Activated T-helper 1 cell treated with Interleukin-2 at 50 U/mL for 16 hours (primary cell): Measurements from ENCODE around the gene RASGEF1C.

Experiments used
- DNase-seq: peaks from one replicate; pipeline ENCODE4 v3.0.0-alpha.2; 2020; ENCODE audit warnings: low read depth

Gene RASGEF1C

DNA sequence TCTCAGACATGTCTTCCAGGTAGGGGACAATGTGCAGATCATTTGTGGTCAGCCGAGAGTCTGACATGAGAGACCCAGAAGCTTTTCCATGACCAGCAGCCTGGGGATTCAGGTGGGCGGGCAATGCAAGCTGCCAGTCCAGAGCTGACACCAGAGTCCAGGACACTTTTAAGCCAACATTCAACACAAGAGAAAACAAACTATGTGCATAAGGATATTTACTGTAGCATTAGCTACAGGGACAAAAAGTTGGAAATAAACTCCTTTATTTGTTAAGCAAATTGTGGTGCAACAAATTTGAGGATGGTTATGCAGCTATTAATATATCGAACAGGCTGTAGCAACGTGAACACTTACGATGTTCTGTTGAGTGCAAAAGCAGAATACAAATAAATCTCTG lies 127.5 kb downstream of the RASGEF1C start:
- no peak for DNase-seq

DNA sequence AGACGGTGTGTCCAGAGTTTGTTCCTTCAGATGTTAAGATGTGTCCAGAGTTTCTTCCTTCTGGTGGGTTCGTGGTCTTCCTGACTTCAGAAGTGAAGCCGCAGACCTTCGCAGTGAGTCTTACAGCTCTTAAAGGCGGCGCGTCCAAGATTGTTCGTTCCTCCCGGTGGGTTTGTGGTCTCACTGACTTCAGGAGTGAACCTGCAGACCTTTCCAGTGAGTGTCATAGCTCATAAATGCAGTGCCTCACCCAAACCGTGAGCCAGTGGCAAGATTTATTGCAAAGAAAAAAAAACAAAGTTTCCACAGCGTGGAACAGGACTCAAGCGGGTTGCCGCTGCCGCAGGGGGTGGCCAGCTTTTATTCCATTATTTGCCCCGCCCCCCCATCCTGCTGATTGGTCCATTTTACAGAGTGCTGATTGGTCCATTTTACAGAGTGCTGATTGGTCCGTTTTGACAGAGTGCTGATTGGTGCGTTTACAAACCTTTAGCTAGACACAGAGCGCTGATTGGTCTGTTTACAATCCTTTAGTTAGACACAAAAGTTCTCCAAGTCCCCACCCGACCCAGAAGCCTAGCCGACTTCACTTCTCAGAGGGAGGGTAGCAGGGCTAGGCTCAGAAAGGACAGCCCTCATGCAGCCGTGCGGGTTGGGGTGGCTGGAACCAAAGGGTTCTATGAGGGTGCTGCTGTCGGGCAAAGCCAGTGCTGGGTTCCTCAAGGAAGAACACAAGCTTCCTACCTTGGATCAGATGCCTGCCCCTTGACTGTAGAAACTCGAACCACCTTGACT lies 128.3 kb downstream of the RASGEF1C start:
- no peak for DNase-seq

DNA sequence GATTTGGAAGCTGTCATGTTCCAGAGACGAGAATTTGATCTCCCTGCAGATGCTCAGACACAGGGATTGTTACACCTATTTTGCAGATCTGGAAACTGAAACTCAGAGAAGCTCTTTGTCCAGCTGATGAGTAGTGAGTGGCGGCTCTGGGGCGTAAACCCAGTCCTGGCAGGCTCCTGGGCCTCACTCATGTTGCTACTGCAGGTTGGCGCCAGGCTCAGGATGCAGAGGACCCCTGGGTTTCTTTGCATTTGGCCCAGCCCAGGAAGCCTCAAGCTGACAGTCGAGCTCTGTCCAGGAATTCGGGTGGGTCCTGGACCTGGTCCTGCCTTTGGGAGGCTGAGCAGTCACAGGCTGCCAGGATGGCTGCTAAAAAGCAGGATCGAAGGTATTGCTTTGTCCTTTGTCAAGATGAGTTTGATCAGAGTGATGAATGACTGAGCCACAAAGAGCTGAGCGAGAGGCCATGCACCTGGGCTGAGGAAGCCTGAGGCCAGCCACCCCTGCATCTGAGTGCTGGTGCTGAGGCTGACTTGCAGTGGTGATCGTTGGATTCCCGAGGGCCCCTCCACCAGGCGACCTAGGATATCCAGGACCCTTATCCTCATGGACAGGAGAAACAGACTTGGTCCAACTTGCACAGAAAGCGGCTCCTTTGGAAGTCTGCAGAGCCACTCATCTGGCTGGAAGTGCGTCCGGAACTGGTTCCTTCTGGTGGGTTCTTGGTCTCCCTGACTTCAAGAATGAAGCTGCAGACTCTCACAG lies 129.1 kb downstream of the RASGEF1C start:
- DNase-seq, result no peak

DNA sequence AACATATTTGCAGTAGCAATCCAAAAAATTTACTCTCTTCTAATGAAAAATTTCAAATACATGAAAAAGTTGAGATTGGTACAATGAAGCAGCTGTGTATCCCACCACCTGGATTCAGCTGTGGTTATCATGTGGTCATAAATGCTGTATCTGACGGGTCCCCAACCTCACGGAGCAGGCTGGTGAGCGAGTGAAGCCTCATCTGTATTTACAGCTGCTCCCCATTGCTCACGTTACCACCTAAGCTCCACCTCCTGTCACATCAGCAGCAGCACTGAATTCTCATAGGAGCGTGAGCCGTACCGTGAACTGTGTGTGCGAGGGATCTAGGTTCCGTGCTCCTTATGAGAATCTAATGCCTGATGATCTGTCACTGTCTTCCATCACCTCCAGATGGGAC lies 130.7 kb downstream of the RASGEF1C start:
- DNase-seq, result no peak

DNA sequence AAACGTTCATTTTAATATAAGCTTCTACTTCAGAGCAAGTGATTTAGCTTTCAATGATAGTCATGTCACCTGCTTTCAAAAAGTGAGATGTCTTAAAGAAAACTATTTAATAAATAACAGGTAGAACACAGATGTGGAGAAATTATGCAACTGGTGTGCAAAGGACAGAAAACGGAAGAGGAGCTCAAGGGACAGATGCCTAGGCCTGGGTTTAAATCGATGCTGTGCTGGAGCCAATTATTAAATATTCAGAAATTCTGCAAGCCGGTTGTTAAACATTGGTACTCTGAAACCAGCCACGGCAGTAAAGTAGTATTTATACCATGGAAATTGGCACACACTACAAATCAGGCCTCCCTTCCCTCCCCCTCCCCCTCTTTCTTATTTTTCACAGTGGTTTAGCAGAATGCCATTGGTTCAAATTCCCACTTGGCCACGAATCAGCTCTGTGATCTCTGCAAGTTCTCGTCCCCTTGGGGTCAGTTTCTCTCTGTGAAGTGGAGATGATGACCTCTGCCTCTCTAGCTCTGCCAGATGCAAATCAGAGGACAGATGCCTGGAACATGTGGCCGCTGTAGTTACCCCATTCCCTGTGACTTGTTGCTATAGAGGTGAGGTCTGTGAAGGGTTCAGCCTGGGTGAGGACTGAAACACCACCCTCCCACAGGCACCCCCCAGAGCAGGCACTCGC lies 131.3 kb downstream of the RASGEF1C start:
- DNase-seq, result no peak

DNA sequence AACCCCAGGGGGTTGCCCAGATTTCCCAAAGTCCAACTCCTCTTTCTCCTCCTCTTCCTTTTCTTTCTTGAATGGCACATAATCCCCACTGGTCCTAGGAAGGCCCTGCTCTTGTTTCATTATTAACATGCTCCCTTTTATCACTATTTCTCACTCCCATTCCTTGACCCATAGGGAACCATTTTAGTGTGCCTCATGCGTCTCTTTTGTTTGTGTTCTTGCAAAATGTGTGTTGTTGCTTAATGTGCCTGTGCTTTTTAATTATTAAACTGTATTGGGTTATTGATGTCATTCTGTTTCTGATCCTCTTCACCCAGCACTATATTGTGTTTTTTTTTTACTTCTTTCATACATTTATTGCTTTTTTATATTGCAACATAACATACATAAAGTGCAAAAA lies 133.3 kb downstream of the RASGEF1C start:
- no peak for DNase-seq

DNA sequence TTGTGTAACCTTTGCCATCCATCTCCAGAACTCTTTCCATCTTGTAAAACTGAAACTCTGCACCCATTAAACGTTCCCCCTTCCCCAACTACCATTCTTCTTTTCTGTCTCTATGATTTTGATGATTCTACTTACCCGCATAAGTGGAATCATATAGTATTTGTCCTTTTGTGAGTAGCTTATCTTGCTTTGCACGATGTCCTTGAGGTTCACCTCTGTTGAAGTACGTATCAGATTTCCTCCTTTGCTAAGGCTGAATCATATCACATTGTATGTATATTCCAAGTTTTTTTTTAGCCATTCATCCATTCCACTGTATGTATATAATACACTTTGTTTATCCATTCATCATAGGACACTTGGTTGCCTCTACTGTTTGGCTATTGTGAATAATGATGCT lies 134.5 kb downstream of the RASGEF1C start:
- no peak for DNase-seq

DNA sequence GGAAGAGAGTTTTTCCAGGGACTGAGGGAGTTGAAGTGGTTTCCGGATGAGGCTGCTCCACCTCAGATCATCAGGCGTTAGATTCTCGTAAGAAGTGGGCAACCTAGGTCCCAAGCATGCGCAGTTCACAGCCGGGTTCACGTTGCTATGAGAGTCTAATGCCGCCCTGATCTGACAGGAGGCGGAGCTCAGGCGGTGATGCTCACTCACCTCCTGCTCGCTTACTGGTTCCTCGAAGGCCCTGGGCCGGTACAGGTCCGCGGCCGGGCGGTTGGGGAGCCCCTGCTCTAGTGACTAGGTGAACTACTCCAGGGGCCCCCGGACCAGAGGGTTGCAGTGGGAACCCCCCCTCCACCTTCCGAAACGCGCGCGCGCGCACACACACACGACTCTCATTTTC lies 136.5 kb downstream of the RASGEF1C start:
- no peak for DNase-seq

DNA sequence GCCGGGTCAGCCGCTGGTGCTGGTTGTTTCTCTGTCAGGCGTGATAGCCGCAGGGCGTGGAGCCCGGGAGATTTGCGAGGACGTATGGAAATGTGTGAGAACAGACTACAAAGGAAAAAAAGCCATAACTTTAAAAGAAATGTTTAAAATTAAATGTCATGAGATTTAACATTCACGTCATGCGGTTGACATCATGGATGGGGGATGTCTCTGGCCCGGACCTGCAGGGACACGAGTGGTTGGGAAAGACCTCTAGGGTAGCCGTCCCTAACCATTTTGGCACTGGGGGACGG lies 136.8 kb downstream of the RASGEF1C start:
- no peak for DNase-seq

DNA sequence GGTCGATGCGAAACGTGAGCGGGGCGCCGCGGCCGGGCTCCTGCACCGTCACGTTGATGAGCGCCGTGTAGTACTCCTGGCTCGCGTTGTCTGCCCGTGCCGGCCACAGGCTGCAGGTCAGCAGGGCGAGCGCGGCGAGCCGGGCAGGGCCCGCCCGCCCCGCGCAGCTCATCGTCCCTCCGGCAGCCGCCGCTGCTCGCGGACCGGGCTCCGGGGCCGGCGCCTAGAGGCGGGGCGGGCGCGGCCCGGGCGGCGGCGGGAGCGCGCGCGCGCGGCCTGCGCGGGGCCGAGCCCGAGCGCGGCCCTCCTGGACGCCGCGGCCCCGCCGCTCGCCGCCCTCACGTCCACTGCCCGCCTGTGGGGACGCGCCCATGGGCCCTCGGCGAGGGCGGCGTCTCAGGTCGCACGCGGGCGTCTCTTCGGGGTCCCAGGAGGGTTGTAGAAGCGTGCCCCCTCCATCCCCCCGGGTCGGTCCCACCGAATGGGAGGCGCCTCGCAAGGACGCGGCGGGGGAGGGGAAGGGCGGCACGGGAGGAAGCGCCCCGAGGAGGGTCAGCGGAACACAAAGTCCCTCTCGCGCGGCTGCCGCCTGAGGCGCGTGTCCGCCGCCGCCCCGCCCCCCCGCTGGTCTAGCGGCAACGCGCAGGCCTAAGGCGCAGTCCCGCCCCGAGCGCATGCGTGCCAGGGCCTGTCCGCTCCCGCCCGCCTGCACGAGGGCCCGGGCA lies 137.3 kb downstream of the RASGEF1C start, which contains the start of gene RNF130:
Gene RNF130 (minus strand): TSS at position 229 of the 725 bp plus-strand sequence. CDS start 57 bp downstream, at position 172.
- peak; percentile 77 for DNase-seq

DNA sequence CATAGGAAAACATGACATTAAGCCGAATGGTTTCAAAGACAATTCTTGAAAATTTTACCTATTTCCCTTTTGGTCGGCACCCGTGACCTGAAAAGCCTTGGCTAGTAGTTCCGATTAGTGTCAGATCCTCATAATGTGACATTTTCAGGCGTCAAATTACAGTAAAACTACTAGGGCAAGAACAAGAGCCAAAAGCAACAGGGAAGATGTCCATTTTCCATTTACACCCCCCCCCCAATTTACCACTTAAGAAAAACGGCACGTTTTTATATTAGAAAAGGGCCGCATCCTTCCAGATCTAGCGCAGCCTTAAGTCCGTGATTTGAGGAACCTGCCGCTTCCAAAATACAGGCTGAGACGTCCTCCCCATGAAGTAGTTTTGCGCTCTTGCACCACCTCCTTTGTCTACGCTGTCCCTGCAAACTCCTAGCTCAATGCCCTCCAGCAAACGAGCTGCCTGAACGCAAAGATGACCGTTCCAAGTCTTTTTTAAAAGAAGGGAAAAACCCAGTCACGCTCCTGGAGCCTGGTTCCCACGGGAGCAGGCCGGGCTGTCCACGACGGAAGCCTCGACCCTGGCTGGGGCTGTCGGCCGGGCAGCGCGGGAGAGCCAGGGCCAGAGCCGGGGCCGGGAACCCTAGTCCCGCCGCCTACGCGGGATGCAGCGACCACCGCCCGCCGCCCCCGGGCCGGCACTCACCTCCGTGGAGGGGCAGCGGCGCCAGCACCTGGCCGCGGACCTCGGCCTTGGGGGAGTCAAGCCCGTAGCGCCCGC lies 138.1 kb downstream of the RASGEF1C start:
- no peak for DNase-seq

DNA sequence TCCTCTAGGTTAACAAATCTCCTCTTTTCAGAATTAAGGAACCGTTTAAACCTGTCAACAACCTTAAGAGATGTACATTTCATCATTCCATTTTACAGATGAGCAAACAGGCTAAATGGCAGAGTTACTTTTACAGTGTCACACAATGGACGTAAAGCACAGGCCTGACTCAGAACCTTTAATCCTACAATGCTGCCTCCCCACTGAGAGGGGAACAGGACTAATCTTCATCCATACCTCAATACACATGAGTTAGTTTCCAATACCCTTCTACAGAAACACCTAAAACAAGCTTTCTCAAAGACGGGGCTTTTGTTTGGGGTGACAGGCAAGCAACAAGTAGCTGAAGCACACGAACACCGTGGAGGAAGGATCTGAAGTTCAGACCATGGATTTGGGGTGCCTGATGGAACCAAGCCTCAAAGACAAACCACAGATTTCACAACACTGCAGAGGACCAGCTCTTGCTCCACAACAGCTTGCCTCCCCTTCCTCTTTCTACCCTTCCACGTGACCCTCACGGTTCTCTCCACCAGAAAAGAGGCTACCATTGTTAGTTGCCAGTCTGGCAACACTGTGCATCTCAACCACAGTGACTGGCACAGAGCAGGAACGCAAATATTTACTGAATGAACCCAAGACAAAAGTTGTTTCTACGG lies 139.3 kb downstream of the RASGEF1C start:
- no peak for DNase-seq

DNA sequence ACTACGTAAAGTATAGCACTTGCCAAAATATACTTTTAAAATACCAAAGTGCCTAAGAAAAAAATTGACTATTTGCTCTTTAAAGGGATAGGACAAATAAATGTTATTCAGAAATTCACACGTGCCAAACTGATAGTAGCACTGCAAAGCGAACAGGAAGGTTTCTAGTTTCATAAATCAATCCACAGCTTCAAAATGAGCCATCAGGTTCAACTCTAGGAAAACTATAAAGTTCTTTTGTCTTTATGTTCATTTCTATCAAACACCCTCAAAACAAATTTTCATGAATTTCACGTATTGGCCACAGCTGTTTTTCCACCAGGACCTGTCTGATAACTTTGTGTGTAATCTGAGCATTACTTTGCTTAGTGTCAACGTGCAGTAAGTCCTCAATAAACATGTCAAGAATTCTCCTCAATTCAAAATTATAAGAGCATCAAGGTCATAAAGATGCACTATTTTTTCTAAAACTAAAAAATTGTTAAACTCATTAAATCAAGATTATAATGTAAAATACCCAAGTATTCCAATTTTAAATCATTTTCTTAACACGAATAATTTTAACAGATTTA lies 140.4 kb downstream of the RASGEF1C start:
- DNase-seq, result no peak

DNA sequence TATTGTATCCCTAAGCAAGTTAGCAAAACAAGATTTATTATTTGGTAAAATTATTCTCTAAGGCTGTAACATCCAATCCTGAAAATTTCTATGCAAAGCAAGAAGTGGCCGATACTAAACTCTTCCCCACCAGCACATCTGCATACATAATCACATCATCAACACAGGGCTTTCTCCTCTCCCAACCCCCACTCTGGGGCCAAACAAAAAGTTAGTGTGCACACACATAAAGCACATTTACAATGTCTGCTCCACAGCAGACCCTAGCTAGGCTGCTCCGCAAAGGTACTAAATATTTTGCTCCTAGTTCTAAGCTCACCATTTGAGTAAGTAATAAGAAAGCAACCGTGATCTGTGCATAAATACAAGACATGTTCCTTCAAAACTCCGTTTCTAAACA lies 141.0 kb downstream of the RASGEF1C start:
- no peak for DNase-seq

DNA sequence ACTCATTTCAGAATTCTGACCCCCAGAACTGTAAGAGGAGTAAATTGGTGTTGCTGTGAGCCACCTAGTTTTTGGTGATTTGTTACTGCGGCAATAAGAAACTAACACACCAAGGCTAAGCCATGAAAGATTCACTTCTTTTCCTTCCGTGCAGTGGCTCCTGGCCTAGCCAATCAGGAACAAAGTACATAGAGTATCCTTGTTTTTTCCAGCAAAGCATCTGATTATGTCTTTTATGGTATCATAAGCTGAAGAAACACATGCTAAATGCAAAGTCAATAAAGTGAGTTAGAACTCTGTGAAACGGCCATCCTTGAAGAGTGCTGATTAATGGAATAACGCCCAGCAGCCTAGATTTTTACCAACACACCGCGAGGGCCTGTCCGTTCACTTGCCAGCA lies 148.8 kb downstream of the RASGEF1C start:
- no peak for DNase-seq

DNA sequence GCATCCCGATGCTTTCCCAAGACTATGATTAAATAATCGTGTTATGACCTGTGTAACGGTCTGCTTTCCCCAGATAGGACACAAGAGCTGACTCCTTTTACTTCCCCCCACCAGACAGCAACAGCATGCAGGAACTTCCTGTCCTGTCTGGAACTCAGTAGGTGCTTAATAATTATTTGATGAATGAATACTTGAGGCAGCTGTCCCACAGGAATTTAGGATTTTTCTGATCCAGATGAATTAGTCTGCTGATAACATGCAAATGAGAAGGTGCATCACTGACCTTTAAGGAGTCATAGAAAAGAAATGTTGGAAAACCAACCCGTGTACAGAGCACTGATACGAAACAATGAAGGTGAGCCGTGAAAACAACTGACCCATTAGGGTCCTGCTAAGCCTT lies 149.7 kb downstream of the RASGEF1C start:
- no peak for DNase-seq

DNA sequence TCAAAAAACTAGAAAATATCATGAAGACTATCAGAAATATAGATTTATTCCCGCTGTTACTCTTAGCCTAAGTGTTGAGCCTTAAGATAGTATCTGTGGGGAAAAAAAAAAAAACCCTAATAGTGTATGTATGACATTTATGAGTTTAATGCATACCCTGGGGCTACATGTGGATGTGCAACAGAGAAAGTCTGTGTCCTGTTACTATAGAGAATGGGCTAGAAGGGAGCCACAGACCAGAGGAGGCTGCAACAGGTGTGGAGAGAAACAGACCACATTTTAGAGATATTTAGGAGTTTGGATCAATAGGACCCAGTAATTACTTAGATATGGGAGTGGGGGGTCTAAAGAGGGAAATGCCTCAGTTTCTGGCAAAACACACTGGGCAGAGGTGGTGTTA lies 152.9 kb downstream of the RASGEF1C start:
- DNase-seq, result no peak

DNA sequence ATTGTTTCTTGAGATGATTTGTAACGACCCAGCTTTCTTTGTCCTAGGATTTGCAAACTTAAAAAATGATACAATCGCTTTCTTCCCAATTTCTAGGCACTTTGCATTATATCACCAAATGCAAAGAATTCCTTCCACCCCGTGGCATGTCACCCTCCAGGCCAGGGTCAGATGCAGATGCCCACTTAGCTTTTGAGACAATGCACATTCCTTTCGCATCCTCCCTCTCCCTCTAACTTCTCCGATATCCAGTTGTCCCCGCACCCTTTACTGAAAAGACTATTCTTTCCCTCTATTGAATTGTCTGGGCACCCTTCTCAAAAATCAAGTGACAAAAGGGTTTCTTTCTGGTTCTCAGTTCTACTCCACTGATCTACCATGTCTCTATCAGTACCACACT lies 154.8 kb downstream of the RASGEF1C start:
- DNase-seq, result no peak

DNA sequence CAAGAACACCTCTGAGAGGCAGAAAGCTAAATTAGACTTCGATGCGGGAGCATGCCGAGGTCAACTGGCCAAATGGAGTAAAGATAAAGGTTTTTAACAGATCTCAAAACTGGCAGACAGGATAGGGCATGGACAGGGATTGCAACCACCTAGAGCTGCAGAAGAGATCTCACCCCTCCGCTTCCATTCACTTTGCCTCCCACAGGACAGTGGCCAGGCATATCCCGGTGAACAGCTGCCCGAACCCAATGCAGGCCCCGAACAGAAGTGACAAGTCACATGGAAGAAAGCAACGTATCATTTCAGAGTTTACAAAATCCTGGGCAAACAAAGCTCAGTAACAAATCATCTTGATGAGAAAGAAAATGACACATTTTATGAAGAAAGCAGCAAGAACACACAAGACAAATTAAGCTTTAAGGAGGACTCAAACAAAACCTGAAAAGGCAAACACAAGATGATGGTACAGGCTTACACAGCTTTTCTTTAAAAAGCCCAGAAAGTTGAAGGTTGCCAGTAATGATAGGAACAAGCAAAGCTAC lies 155.9 kb downstream of the RASGEF1C start:
- DNase-seq, result no peak

DNA sequence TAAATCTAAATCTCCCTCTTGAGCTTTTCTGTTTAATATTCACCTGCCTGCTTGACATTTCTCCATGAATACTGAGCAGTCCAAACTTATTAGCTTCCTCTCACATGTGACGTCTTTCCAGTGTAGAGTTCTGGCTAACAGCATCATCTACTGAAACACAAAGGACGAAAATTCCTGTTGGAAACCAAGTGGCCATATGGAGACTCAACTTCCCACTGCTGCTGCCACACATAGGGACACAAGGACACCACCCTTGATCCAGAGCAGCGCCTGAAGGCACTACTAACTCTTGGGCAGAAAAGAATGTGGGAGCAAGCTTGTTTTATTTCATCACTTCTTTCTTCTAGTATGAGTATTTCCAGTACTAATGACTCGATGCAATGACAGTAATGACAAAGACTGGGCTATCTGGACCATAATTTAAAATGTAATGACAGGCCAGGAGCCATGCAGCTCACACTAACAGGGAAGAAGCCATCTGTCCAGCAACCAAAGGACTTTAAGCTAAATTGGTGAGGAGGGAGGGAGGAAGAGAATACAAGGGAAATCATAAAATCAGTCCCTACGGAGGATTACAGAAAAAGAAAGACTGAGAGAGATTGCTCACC lies 156.7 kb downstream of the RASGEF1C start:
- no peak for DNase-seq
